IPS-18c (cell line): ENCODE data around the gene KIAA1217.

ENCODE experiments used
- H3K4me3 ChIP-seq: 2 replicates; pipeline ENCODE4 v1.7.0; 2013; ENCODE audit warnings: low read depth, mild to moderate bottlenecking, low read length, moderate library complexity; ENCODE audit not compliant: insufficient read depth
- H3K9me3 ChIP-seq: one replicate; pipeline ENCODE4 v1.6.1; 2013; ENCODE audit warnings: mild to moderate bottlenecking, low read length, moderate library complexity; ENCODE audit not compliant: control insufficient read depth, insufficient read depth

Gene KIAA1217

GRCh38 chr10:24542314-24543270 lies 333.7 kb downstream of the KIAA1217 start:
- no peak overlapping the region for H3K4me3 ChIP-seq
- H3K9me3 ChIP-seq: no peaks in the 10 kb centered on the region

- Histone ChIP-seq H3K9me3 (no peaks in the 10 kb centered on the region), H3K4me3 (no peak overlapping the region)
Measured at GRCh38 chr10:24544776-24545175, 335.8 kb downstream of the KIAA1217 start.

- Histone ChIP-seq H3K4me3 (no peak overlapping the region), H3K9me3 (no peaks in the 10 kb centered on the region)
Measured at GRCh38 chr10:24545585-24545984, 336.6 kb downstream of the KIAA1217 start.

GRCh38 chr10:24550680-24551079 lies 341.7 kb downstream of the KIAA1217 start:
- no peaks in the 10 kb centered on the region for H3K9me3 ChIP-seq
- no peak overlapping the region for H3K4me3 ChIP-seq

GRCh38 chr10:24551161-24551560 lies 342.2 kb downstream of the KIAA1217 start:
- no peak overlapping the region for H3K4me3 ChIP-seq

GRCh38 chr10:24552346-24553016 lies 343.5 kb downstream of the KIAA1217 start:
- Histone ChIP-seq H3K9me3 (no peaks in the 10 kb centered on the region), H3K4me3 (no peak overlapping the region)

More at GRCh38 chr10:24551161-24551560, 342.2 kb downstream of the KIAA1217 start:
- no peaks in the 10 kb centered on the region for H3K9me3 ChIP-seq

GRCh38 chr10:24553051-24553612 lies 344.2 kb downstream of the KIAA1217 start:
- Histone ChIP-seq H3K4me3 (no peak overlapping the region), H3K9me3 (no peaks in the 10 kb centered on the region)

GRCh38 chr10:24554036-24554435 lies 345.1 kb downstream of the KIAA1217 start:
- H3K4me3 ChIP-seq: no peak overlapping the region

GRCh38 chr10:24556126-24556749 lies 347.3 kb downstream of the KIAA1217 start:
- H3K9me3 ChIP-seq: peaks cover 6% of the 10 kb centered on the region
- no peak overlapping the region for H3K4me3 ChIP-seq

More at GRCh38 chr10:24554036-24554435, 345.1 kb downstream of the KIAA1217 start:
- H3K9me3 ChIP-seq: no peaks in the 10 kb centered on the region

- H3K4me3 ChIP-seq: no peak overlapping the region
Measured at GRCh38 chr10:24556750-24557742, 348.1 kb downstream of the KIAA1217 start.

GRCh38 chr10:24561453-24561852 lies 352.5 kb downstream of the KIAA1217 start:
- H3K9me3 ChIP-seq: peaks cover 6% of the 10 kb centered on the region

More at GRCh38 chr10:24556750-24557742, 348.1 kb downstream of the KIAA1217 start:
- peaks cover 6% of the 10 kb centered on the region for H3K9me3 ChIP-seq

GRCh38 chr10:24568042-24568441 lies 359.1 kb downstream of the KIAA1217 start:
- Histone ChIP-seq H3K4me3 (no peak overlapping the region), H3K9me3 (no peaks in the 10 kb centered on the region)

More at GRCh38 chr10:24561453-24561852, 352.5 kb downstream of the KIAA1217 start:
- H3K4me3 ChIP-seq: no peak overlapping the region

GRCh38 chr10:24569330-24569796 lies 360.4 kb downstream of the KIAA1217 start:
- no peak overlapping the region for H3K4me3 ChIP-seq
- no peaks in the 10 kb centered on the region for H3K9me3 ChIP-seq

- Histone ChIP-seq H3K9me3 (no peaks in the 10 kb centered on the region), H3K4me3 (no peak overlapping the region)
Measured at GRCh38 chr10:24569828-24570657, 361.1 kb downstream of the KIAA1217 start.

GRCh38 chr10:24570658-24571426 lies 361.9 kb downstream of the KIAA1217 start:
- no peak overlapping the region for H3K4me3 ChIP-seq
- no peaks in the 10 kb centered on the region for H3K9me3 ChIP-seq
